Sigmoid colon (tissue), 4 donors: Measurements from ENCODE around the gene NOD2.

Experiments used
- POLR2A ChIP-seq, 2 donors: fragments of 450-650 bp; IDR thresholded peaks; one replicate each; pipeline ENCODE4 v1.6.1; 2016; ENCODE audit warnings: antibody characterized with exemption in 2 of 2, mild to moderate bottlenecking in 2 of 2, moderate library complexity in 2 of 2
- POLR2AphosphoS5 ChIP-seq, 4 donors: sonication (generic); formaldehyde crosslinking; IDR thresholded peaks; one replicate each; pipeline ENCODE4 v1.6.1; 2017; ENCODE audit warnings: antibody characterized with exemption in 4 of 4

DNA sequence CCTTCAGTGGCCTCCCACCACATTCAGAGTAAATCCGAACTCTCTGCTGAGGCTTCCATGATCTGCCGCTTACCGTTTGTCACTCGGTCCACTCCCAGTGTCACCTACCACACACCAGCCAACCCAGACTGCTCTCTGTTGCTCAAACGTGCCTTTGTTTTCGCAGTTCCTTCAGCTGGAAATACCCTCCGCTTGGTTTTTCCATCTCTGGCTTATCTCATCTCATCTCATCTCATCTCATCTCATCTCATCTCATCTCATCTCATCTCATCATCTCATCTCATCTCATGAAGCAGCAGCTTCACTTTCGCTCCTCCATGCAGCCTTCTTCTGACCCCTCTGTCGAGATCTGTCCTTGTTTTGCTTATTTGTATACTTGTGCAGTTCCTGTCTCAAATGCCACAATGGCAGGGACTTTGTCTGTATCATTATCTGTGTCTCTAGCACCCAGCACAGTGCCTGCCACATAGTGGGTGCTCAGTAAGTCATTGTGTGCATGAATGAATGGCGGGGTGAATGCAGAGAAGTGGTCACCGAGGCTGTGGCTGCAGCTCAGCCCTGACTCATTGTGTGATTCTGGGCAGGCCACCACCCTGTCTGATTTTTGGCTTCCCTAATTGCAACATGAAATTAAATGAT lies 8.5 kb upstream of the NOD2 start:
- no peak for TF ChIP-seq POLR2A (IDR thresholded peaks at IDR 0.05)
- TF ChIP-seq POLR2AphosphoS5 (IDR thresholded peaks at IDR 0.05): no peak
